Raji (cell line): ENCODE data around the gene SASH1.

Experiments used
- POLR2A ChIP-seq: IDR thresholded peaks from 2 replicates; pipeline ENCODE4 v1.6.1; 2011; ENCODE audit warnings: low read depth, low read length, control low read depth; ENCODE audit not compliant: insufficient read depth

Gene SASH1

DNA sequence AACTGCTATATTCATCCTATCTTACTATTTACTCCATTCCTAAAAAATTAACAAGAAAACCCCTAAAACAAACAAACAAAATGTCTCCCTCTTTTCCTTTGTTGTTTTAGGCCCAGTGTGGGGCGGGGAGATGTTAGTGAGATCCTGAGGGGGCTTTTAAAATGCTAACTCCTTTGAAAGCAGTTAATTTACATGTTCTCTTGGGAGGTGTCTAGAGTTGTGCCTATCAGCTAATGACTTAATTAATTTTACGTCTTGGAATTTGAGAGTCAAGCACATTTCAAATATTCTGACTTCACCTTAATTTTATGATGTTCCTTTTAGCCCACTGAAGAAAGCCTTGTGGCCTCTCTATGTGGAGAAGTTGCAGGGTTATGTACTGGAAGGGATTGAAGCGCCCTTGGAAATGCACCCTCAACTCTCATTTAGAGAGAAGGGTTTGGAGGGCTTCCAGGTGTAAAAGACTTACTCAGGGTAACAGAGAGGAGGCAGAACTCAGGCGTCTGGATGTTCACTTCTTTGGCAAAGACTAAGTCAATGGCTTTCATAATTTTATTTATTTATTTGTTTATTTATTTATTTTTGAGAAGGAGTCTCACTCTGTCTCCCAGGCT, 4.9 kb downstream of the SASH1 start:
- TF ChIP-seq POLR2A: no peak

DNA sequence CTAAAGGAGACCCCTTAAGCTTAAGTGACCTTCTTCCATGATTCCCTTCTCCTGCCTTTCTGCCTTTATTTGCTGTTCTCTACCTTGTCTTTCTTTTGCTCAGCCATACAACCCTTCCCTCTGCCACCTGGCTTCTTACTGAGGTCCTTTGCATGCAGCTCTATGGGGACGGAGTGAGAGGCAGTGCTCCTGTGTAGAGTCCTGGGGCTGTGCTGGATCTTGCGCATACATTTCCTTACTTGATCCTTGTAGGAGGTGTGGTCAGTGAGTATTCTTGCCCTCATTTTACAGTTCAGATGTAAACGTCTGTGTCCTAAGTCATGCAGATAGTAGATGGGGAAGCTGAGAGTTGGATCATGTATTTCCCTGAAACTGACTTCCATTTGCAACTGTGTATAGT, 5.7 kb downstream of the SASH1 start:
- no peak for TF ChIP-seq POLR2A

DNA sequence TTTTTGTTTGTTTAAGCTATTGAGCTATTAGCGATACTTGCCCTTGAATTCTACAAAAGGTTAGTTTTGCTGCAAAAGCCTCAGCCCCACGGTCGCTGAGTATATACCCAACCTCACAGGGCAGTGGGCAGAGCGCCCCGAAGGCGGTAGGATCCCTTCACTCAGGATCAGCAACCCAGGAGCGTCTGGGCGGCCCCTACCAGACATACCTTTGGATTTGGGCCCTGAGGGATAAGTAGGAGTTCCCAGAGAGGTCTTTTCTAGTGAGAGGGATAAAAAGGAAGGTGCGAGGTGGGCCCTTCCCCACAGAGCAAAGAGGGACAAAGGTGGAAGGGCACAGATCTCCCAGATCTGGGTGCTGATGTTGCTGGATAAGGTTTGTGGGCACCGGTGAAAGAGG, 6.1 kb downstream of the SASH1 start:
- no peak for TF ChIP-seq POLR2A

GRCh38 chr6:148349466-148349865, 6.8 kb downstream of the SASH1 start:
- TF ChIP-seq POLR2A: no peak

GRCh38 chr6:148351309-148351708, 8.7 kb downstream of the SASH1 start:
- no peak for TF ChIP-seq POLR2A

DNA sequence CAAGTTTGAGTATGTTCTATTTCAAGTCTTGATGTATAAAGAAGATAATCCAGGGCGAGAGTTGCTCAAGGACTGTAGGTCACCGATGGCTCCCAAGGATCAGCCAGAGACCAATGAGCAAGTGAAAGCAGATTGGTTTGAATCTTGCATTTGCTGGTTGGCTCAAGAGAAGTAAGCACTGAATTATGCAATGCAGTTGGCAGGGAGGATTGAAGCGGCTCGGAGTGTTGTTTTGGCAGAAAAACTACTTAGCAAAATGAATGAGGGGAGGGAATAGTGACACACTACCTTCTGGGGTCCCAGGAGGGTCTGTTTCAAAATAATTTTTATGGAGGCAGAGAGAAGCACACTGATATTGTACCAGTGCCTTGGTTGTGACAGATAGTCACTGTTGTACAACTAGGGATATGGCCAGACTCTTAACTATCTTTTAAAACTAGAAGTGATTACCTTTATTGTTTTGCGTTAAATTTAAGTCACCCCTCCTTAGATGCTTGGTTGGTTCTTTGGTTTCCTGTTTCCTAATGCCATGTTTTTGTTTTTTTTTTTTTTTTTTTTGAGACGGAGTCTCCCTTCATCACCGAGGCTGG, 15.7 kb downstream of the SASH1 start:
- TF ChIP-seq POLR2A: no peak

DNA sequence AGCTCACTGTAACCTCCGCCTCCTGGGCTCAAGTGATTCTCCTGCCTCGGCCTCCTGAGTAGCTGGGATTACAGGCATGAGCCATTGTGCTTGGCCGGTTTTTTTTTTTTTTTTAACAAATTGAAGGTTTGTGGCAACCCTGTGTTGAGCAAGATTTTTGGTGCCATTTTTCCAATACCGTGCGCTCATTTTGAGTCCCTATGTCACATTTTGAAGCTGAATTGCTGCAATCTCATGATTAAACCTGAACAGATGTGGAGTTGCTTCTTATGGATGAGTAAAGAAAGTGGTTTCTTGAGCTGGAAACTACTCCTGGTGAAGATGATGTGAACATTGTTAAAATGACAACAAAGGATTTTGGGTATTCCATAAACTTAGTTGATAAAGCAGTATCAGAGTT, 16.6 kb downstream of the SASH1 start:
- TF ChIP-seq POLR2A: no peak

GRCh38 chr6:148364056-148364824, 21.6 kb downstream of the SASH1 start:
- no peak for TF ChIP-seq POLR2A

- no peak for TF ChIP-seq POLR2A
Measured at GRCh38 chr6:148365041-148365440, 22.4 kb downstream of the SASH1 start.

- no peak for TF ChIP-seq POLR2A
Measured at GRCh38 chr6:148367411-148368024, 24.9 kb downstream of the SASH1 start.

DNA sequence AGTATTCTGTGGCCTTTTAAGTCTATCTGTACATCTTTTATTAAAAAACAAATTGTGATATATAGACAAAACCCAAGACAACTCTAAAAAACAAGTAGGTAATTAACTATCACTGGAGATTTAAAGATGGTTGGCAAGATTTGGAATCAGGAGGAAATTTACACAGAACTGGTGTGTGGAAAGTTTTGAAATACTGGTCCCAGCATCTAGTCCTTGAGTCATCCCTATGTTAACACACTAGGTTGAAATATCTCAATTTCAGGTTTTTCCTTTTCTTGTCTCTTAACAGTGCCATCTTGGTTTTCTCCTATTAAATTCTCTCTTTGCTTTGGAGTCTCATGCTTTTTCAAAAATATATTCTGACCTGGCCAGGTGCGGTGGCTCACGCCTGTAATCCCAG, 27.5 kb downstream of the SASH1 start:
- no peak for TF ChIP-seq POLR2A

DNA sequence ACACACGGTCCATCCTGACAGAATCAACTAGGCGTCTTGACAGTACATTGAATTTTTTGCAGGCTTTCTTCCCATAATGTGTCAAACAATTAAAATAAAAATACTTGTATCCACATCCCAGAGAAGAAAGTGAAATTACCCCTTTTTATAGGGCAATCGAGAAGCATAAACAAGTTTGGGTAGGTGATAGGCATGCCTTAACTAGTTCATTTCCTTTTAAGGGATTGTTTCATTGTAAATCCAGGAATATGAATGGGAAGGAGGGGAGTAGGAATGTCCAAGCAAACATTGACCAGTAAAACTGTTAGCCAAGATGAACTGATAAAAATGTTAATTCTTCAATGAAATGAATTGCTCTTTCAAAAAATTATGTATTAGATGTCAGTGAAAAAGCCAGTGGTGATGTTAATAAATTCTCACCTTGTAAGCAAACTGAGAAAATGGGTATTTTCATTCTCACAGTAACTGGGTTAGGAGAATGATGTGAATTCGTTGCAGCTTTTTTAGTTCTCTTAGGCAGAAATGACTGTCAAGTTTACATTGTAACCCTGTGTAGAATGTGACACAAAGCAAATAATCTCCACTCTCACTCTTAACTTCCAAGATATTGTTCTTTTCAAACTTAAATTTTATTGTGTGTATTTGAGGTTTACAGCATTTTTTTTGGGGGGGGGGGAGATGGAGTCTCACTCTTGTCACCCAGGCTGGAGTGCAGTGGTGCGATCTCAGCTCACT, 31.6 kb downstream of the SASH1 start:
- TF ChIP-seq POLR2A: no peak

DNA sequence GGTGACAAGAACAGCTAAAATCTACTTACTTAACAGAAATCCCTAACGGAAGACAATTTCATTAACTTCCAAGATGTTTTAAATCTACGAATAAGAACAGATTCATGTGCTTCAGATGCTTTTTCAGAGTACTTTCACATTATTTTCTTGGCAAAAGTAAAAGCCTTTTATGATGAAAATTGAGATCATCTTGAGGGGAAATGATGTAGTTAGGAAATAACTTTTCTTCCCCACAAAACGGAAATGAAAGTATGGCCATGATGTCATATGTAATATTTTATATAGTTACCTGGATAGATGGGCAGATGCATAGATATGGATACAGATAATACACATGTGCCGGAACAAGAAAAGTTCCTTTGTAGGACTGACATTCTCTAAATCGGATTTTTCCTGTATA, 32.8 kb downstream of the SASH1 start:
- no peak for TF ChIP-seq POLR2A

DNA sequence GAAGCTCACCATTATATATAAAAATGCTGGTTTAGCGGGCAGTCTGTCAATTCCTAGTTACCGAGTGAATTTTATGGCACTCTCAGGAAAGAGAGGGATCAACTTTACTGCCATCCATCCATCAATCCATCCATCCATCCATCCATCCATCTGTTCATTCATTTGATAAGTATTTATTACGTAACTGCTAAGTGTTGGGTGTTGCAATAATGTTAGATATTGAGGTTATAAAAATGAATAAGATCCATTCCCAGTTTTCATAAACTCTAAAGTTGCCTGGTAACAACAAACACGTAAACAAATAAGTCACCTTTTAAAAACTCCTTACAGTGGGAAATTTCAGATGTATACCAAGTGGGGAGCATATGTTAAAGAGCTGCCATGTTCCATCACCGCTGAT, 36.8 kb downstream of the SASH1 start:
- TF ChIP-seq POLR2A: no peak

DNA sequence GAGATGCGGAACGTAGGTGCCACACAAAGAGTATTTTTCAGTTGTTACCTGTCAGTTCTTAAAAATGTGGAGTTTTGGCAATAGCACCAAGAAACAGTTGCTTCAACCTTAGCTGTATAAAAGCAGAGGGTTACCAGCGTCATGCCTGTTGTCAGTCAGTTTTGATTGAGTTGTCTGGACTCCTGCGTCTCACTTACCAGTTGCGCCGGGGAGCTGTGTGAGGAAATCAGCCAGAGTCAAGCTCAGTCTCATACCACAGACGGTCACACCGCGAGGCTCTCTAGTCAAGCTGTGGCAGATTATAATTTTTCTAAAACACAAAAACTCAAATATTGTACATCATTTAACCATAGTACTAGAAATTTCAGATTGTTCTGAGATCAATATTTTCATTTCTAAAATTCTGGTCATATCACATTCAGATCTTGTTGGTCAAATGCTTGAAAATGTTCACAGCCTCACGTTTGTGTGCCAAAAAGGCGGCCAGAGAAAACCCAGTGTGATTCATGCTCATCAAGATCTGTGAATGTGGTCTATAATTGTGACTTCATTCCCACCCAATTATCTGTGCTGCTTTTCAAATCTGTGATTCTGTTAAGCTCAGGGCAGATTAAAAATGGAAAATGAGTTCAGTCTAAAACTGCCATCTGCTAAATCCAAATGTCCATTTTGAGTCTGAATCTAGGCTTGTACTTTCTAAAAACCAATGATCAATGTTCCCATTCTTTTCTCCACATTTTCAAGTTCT, 37.5 kb downstream of the SASH1 start:
- TF ChIP-seq POLR2A: no peak
